Lower leg skin (tissue), 4 donors: ENCODE results near the gene GCSAML. TPM values are rescaled to one million over a fixed set of nuclear protein-coding genes. Genes with fewer than 3 reads are reported as not detected.

ENCODE experiments used
- DNase-seq, 2 donors: peaks; one replicate each; pipeline ENCODE4 v3.0.0-alpha.2; 2019; ENCODE audit warnings: low spot score in 2 of 2
- H3K4me3 ChIP-seq: fragments of 200-600 bp; sonication (generic); 2 replicates; pipeline ENCODE4 v1.5.1; 2017; ENCODE audit warnings: mild to moderate bottlenecking, low read depth; ENCODE audit not compliant: poor library complexity, severe bottlenecking
- POLR2A ChIP-seq, 2 donors: fragments of 450-650 bp; IDR thresholded peaks; one replicate each; pipeline ENCODE4 v1.6.1; 2016 to 2017; ENCODE audit warnings: antibody characterized with exemption in 2 of 2, mild to moderate bottlenecking in 1 of 2, moderate library complexity in 1 of 2
- WGBS, 2 donors: methylation state at CpG; one replicate each; pipeline ENCODE4 v1.1.5; 2018; 5-methylcytosine and 5-hydroxymethylcytosine counted together
- intact Hi-C: fragments of 100-400 bp; cut with DNase I; formaldehyde crosslinking; loops from one replicate; pipeline ENCODE4 v1.15.0; 2023; ENCODE audit warnings: low total_unique reads
- total RNA-seq, 4 donors: library from RNA; depleted of rRNA; stranded (reverse); fragments of >200 nt; gene quantifications; one replicate each; pipeline ENCODE4 v1.1.0, GENCODE V29; 2016
- TF ChIP-seq, protein P1 (sequence below), 3 donors: fragments of 450-650 bp; IDR thresholded peaks; one replicate each; pipeline ENCODE4 v1.5.1; 2016; ENCODE audit warnings: antibody characterized with exemption in 3 of 3, mild to moderate bottlenecking in 3 of 3, moderate library complexity in 2 of 3

Gene GCSAML
- total RNA-seq, 4 donors from 2014 or later = 0.08 to 0.32 (median 0.10) TPM; not detected in 1

DNA sequence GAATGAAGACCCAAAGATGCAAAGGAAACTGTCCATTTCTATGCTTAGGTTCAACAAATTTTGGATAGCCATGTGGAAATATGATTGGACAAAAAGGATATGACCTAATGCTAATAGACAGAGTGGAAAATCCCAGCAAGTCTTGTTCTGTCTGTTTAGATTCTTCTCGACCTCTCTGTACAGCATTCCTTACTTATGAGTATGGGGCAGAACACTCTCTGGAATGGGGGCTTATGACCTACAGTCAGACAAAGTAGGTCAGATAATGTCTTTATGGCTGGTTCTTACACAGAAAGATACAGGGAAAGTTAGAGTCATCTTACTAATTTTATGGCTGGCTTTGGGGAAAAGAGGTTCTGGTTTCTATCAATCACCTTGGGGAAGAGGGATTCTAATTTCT, 2.8 kb downstream of the GCSAML start:
- 26 to 37% methylated on average over 1 of the region's 1 CpG for WGBS, 2 donors
- DNase-seq = no peak
- no peak overlapping the region for H3K4me3 ChIP-seq
- intact Hi-C loops = no loop called here
- TF ChIP-seq, protein P1, sequence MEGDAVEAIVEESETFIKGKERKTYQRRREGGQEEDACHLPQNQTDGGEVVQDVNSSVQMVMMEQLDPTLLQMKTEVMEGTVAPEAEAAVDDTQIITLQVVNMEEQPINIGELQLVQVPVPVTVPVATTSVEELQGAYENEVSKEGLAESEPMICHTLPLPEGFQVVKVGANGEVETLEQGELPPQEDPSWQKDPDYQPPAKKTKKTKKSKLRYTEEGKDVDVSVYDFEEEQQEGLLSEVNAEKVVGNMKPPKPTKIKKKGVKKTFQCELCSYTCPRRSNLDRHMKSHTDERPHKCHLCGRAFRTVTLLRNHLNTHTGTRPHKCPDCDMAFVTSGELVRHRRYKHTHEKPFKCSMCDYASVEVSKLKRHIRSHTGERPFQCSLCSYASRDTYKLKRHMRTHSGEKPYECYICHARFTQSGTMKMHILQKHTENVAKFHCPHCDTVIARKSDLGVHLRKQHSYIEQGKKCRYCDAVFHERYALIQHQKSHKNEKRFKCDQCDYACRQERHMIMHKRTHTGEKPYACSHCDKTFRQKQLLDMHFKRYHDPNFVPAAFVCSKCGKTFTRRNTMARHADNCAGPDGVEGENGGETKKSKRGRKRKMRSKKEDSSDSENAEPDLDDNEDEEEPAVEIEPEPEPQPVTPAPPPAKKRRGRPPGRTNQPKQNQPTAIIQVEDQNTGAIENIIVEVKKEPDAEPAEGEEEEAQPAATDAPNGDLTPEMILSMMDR (IDR thresholded peaks at IDR 0.05) = no peak
- no peak for TF ChIP-seq POLR2A (IDR thresholded peaks at IDR 0.05)

DNA sequence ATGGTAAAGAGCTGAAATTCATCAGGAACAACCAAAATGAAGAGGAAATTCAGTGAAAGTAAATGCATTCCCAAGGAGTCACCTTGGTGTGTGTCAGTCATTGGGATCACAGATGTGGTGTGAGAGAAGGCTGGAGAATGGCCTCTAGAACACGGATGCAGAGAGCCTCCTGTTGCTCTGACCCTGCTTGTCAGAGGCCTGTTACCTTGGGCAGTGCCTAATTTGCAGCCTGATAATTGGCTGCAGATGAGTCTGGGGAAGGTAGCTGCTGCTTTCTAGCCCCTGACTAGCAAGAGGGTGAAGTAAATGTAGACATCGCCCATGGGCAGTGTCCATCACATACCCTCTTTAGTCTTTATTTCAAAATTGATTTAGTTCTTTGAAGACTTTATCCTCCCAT, 3.3 kb downstream of the GCSAML start:
- intact Hi-C loops = no loop called here
- 59 to 61% methylated on average over 2 of the region's 2 CpGs for WGBS, 2 donors
- DNase-seq = no peak
- no peak overlapping the region for H3K4me3 ChIP-seq
- no peak for TF ChIP-seq POLR2A (IDR thresholded peaks at IDR 0.05)
- TF ChIP-seq, protein P1 (IDR thresholded peaks at IDR 0.05) = no peak

- WGBS, 2 donors = 73 to 74% methylated on average over 2 of the region's 2 CpGs
- intact Hi-C loops = no loop called here
- H3K4me3 ChIP-seq = no peak overlapping the region
- no peak for DNase-seq
- TF ChIP-seq, protein P1 (IDR thresholded peaks at IDR 0.05) = no peak
- no peak for TF ChIP-seq POLR2A (IDR thresholded peaks at IDR 0.05)
Measured at GRCh38 chr1:247557926-247558674, 9.2 kb downstream of the GCSAML start.

- no peak for DNase-seq
- intact Hi-C loops = no loop called here
- no peak for TF ChIP-seq POLR2A (IDR thresholded peaks at IDR 0.05)
- TF ChIP-seq, protein P1 (IDR thresholded peaks at IDR 0.05) = no peak
- H3K4me3 ChIP-seq = no peak overlapping the region
- WGBS, 2 donors = 67 to 70% methylated on average over 10 of the region's 10 CpGs
Measured at GRCh38 chr1:247561711-247562110, 12.8 kb downstream of the GCSAML start.

DNA sequence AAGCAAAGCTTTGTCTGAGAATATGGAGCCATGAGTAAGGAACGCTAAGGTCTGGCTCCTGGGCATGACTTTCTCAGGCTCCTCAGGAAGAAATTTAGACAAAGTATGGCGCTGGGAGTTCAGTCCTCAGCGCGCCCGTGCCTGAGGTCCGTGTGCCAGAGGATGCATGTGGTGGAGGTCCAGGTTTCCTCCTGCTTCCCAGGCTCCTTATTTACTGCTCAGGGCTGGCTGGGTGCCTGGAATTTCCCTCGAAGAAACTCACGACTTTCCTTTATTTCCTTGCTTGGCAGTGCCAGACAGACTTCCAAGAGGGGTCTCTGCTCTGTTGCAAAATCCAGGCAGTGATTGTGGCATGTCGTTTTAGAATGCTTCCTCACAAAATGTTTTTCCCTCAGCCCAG, 13.3 kb downstream of the GCSAML start:
- intact Hi-C loops = no loop called here
- TF ChIP-seq, protein P1 (IDR thresholded peaks at IDR 0.05) = no peak
- no peak for TF ChIP-seq POLR2A (IDR thresholded peaks at IDR 0.05)
- WGBS, 2 donors = 64 to 66% methylated on average over 9 of the region's 9 CpGs
- DNase-seq = no peak
- no peak overlapping the region for H3K4me3 ChIP-seq

- DNase-seq = no peak
- no peak overlapping the region for H3K4me3 ChIP-seq
- 37 to 55% methylated on average over 1 of the region's 1 CpG for WGBS, 2 donors
- intact Hi-C loops = no loop called here
- TF ChIP-seq POLR2A (IDR thresholded peaks at IDR 0.05) = no peak
- TF ChIP-seq, protein P1 (IDR thresholded peaks at IDR 0.05) = no peak
Measured at GRCh38 chr1:247574236-247574635, 25.3 kb downstream of the GCSAML start.
